H1 (cell line): Measurements from ENCODE around the gene MGMT. TPM values are rescaled to one million over a fixed set of nuclear protein-coding genes. Genes with fewer than 3 reads are reported as not detected.

Source experiments
- CTCF ChIA-PET: fragments of 300-600 bp; sonication (Branson Sonifier 250); formaldehyde crosslinking; loops from one replicate; lab custom pipeline; 2021; ENCODE audit not compliant: partially characterized antibody; lab: Charles Lee
- POLR2A ChIA-PET: fragments of 300-600 bp; sonication (Branson Sonifier 250); formaldehyde crosslinking; loops from one replicate; lab custom pipeline; 2021; ENCODE audit warnings: inconsistent platforms; ENCODE audit not compliant: partially characterized antibody; lab: Charles Lee
- DNase-seq, 2 experiments: peaks; one replicate each; pipeline versions ENCODE4 v3.0.0 to v3.0.0-alpha.2; 2010 to 2022; ENCODE audit warnings: low spot score in 2 of 2, low read depth in 1 of 2, mixed read lengths in 1 of 2
- FAIRE-seq: peaks from 2 replicates; lab custom pipeline; 2011; peaks lifted over from hg19 to GRCh38; lab: Jason Lieb, UNC
- H2AFZ ChIP-seq: 2 replicates; pipeline ENCODE4 v1.8.1; 2012; ENCODE audit warnings: low read length, inconsistent platforms
- H2AK5ac ChIP-seq: 2 replicates; pipeline ENCODE4 v1.6.1; 2013; ENCODE audit warnings: low read depth, low read length
- H2BK120ac ChIP-seq: replicated peaks from 2 replicates; pipeline ENCODE3; 2013; ENCODE audit warnings: low read depth, low read length, inconsistent platforms
- H2BK12ac ChIP-seq: 2 replicates; pipeline ENCODE4 v1.6.1; 2013; ENCODE audit warnings: low read depth, low read length
- H2BK15ac ChIP-seq: 2 replicates; pipeline ENCODE4 v1.6.1; 2013; ENCODE audit warnings: low read length
- H2BK20ac ChIP-seq: 2 replicates; pipeline ENCODE4 v1.6.1; 2013; ENCODE audit warnings: low read length
- H2BK5ac ChIP-seq: 2 replicates; pipeline ENCODE4 v1.6.1; 2013; ENCODE audit warnings: low read depth, low read length
- H3K14ac ChIP-seq: 2 replicates; pipeline ENCODE4 v1.6.1; 2013; ENCODE audit warnings: inconsistent platforms; ENCODE audit not compliant: insufficient read length
- H3K18ac ChIP-seq: 2 replicates; pipeline ENCODE4 v1.6.1; 2013; ENCODE audit warnings: low read length; ENCODE audit errors: extremely low read depth
- H3K23ac ChIP-seq: 2 replicates; pipeline ENCODE4 v1.6.1; 2013; ENCODE audit warnings: inconsistent platforms; ENCODE audit not compliant: insufficient read length
- H3K23me2 ChIP-seq: 2 replicates; pipeline ENCODE4 v1.6.1; 2013; ENCODE audit warnings: low read depth, low read length
- H3K27ac ChIP-seq: 2 replicates; pipeline ENCODE4 v1.6.1; 2011; ENCODE audit warnings: low read depth, low read length, inconsistent platforms
- H3K27me3 ChIP-seq, 4 experiments: replicated peaks in 1 of 4; 1 replicate in 1 of 4; 2 replicates in 3 of 4; pipeline versions ENCODE4 v1.6.1 to v1.8.1; 2011 to 2013; ENCODE audit warnings: low read length in 3 of 4, mild to moderate bottlenecking in 3 of 4, inconsistent platforms in 2 of 4, mixed read lengths in 2 of 4, moderate library complexity in 1 of 4; ENCODE audit not compliant: control insufficient read depth in 3 of 4, insufficient read depth in 3 of 4; ENCODE audit errors: extremely low read depth in 1 of 4
- H3K36me3 ChIP-seq, 4 experiments: 2 replicates each; pipeline versions ENCODE4 v1.6.1 to v1.8.1; 2011 to 2013; ENCODE audit warnings: mild to moderate bottlenecking in 4 of 4, low read length in 3 of 4, moderate library complexity in 2 of 4, control low read depth in 1 of 4, inconsistent platforms in 1 of 4; ENCODE audit not compliant: insufficient read depth in 4 of 4, control insufficient read depth in 2 of 4
- H3K4ac ChIP-seq: replicated peaks from 2 replicates; pipeline ENCODE3; 2013; ENCODE audit warnings: low read length, low read depth, mixed read lengths, inconsistent platforms; ENCODE audit not compliant: insufficient read length
- H3K4me1 ChIP-seq, 4 experiments: replicated peaks in 1 of 4; 1 replicate in 1 of 4; 2 replicates in 3 of 4; pipeline versions ENCODE4 v1.6.1 to v1.8.1; 2011 to 2013; ENCODE audit warnings: low read length in 3 of 4, inconsistent platforms in 2 of 4, mixed read lengths in 1 of 4; ENCODE audit not compliant: insufficient read depth in 4 of 4, control insufficient read depth in 3 of 4
- H3K4me2 ChIP-seq, 2 experiments: 2 replicates each; pipeline versions ENCODE4 v1.6.1 to v1.8.1; 2011 to 2013; ENCODE audit warnings: low read depth in 2 of 2, low read length in 2 of 2, control low read depth in 1 of 2, inconsistent platforms in 1 of 2, mild to moderate bottlenecking in 1 of 2; ENCODE audit not compliant: insufficient read depth in 1 of 2
- H3K4me3 ChIP-seq, 4 experiments: fragments of 200-600, 300-600 bp in 1 of 4; sonication (generic), shearing (Covaris generic), sonication (Bioruptor Twin) in 1 of 4; 2 replicates each; pipeline versions ENCODE4 v1.5.1 to v1.8.1; 2011 to 2016; ENCODE audit warnings: low read length in 4 of 4, low read depth in 3 of 4, control low read depth in 2 of 4, inconsistent platforms in 2 of 4, mild to moderate bottlenecking in 2 of 4, mixed read lengths in 1 of 4, moderate library complexity in 1 of 4; ENCODE audit not compliant: insufficient read depth in 2 of 4; ENCODE audit errors: extremely low read depth in 1 of 4
- H3K56ac ChIP-seq: replicated peaks from 2 replicates; pipeline ENCODE3; 2013; ENCODE audit warnings: low read depth, mild to moderate bottlenecking, mixed read lengths, low read length, inconsistent platforms; ENCODE audit not compliant: insufficient read length
- H3K79me1 ChIP-seq: 2 replicates; pipeline ENCODE4 v1.6.1; 2013; ENCODE audit warnings: low read depth, low read length, control low read depth
- H3K79me2 ChIP-seq, 2 experiments: 2 replicates each; pipeline versions ENCODE4 v1.6.1 to v1.8.1; 2012 to 2013; ENCODE audit warnings: low read length in 2 of 2, mild to moderate bottlenecking in 2 of 2, inconsistent platforms in 1 of 2; ENCODE audit not compliant: insufficient read depth in 2 of 2, control insufficient read depth in 1 of 2
- H3K9ac ChIP-seq, 4 experiments: replicated peaks in 1 of 4; 1 replicate in 1 of 4; 2 replicates in 3 of 4; pipeline versions ENCODE4 v1.6.1 to v1.8.1; 2011 to 2013; ENCODE audit warnings: low read depth in 3 of 4, low read length in 3 of 4, control low read depth in 2 of 4, mild to moderate bottlenecking in 2 of 4, moderate library complexity in 2 of 4, inconsistent platforms in 1 of 4; ENCODE audit errors: extremely low read depth in 1 of 4
- H3K9me3 ChIP-seq, 2 experiments: 2 replicates each; pipeline versions ENCODE4 v1.6.1 to v1.8.1; 2012 to 2013; ENCODE audit warnings: mild to moderate bottlenecking in 2 of 2, moderate library complexity in 2 of 2, control low read depth in 1 of 2, inconsistent platforms in 1 of 2, low read depth in 1 of 2, low read length in 1 of 2, mixed read lengths in 1 of 2; ENCODE audit not compliant: insufficient read depth in 2 of 2
- H4K20me1 ChIP-seq, 2 experiments: replicated peaks in 1 of 2; 2 replicates each; pipeline versions ENCODE3 to v1.8.1; 2011 to 2013; ENCODE audit warnings: inconsistent platforms in 2 of 2, low read length in 2 of 2, mild to moderate bottlenecking in 1 of 2; ENCODE audit not compliant: insufficient read depth in 2 of 2, control insufficient read depth in 1 of 2
- H4K5ac ChIP-seq: 2 replicates; pipeline ENCODE4 v1.6.1; 2013; ENCODE audit warnings: low read length, low read depth, mixed read lengths, inconsistent platforms; ENCODE audit not compliant: insufficient read length
- H4K8ac ChIP-seq: 2 replicates; pipeline ENCODE4 v1.8.0; 2013; ENCODE audit warnings: mild to moderate bottlenecking, moderate library complexity, low read length, inconsistent platforms; ENCODE audit not compliant: insufficient read depth; ENCODE audit errors: extremely low read depth
- H4K91ac ChIP-seq: replicated peaks from 2 replicates; pipeline ENCODE3; 2013; ENCODE audit warnings: low read length, mixed read lengths, inconsistent platforms; ENCODE audit not compliant: insufficient read length
- BACH1 ChIP-seq: IDR thresholded peaks from 2 replicates; pipeline ENCODE4 v1.6.1; 2012; ENCODE audit warnings: low read length, improper control_type of control experiment
- BCL11A ChIP-seq, 2 experiments: IDR thresholded peaks; one replicate each; pipeline ENCODE4 v1.6.1; 2011; ENCODE audit warnings: low read depth in 2 of 2, low read length in 2 of 2, mild to moderate bottlenecking in 2 of 2
- BRCA1 ChIP-seq: IDR thresholded peaks from 2 replicates; pipeline ENCODE4 v1.6.1; 2012; ENCODE audit warnings: low read depth, low read length, improper control_type of control experiment
- CHD2 ChIP-seq: IDR thresholded peaks from 2 replicates; pipeline ENCODE4 v1.6.1; 2012; ENCODE audit warnings: low read length, improper control_type of control experiment
- GABPA ChIP-seq: IDR thresholded peaks from 2 replicates; pipeline ENCODE4 v1.6.1; 2011; ENCODE audit warnings: mild to moderate bottlenecking, low read length, moderate library complexity, borderline replicate concordance; ENCODE audit not compliant: insufficient read depth
- SP1 ChIP-seq: IDR thresholded peaks from 2 replicates; pipeline ENCODE4 v1.6.1; 2011; ENCODE audit warnings: low read depth, low read length
- SP2 ChIP-seq: IDR thresholded peaks from 2 replicates; pipeline ENCODE4 v1.6.1; 2012; ENCODE audit warnings: mild to moderate bottlenecking, low read length, inconsistent platforms
- YY1 ChIP-seq: IDR thresholded peaks from 2 replicates; pipeline ENCODE4 v1.6.1; 2011; ENCODE audit warnings: low read depth, mild to moderate bottlenecking, low read length
- ZNF274 ChIP-seq: IDR thresholded peaks from 2 replicates; pipeline ENCODE4 v1.7.0; 2012; ENCODE audit warnings: low read length, borderline replicate concordance; ENCODE audit errors: extremely low read depth
- WGBS, 2 experiments: shearing (Covaris generic) in 1 of 2; methylation state at CpG; one replicate each; pipeline versions ENCODE4 v1.1.6 to v1.1.7; 2013 to 2015; ENCODE audit warnings: low lambda C conversion rate in 2 of 2, mixed read lengths in 2 of 2, inconsistent platforms in 1 of 2, low coverage in 1 of 2, missing lambda C conversion rate in 1 of 2; ENCODE audit not compliant: insufficient replicate concordance in 2 of 2, insufficient coverage in 1 of 2, insufficient read length in 1 of 2; ENCODE audit errors: extremely low coverage in 1 of 2, missing lambda C conversion rate in 1 of 2; 5-methylcytosine and 5-hydroxymethylcytosine counted together
- polyA plus RNA-seq, 7 experiments: library from polyadenylated mRNA; depleted of rRNA in 3 of 7; stranded (reverse) in 5 of 7; unstranded in 2 of 7; fragments of >200 nt in 5 of 7; fragments of 200-250 nt in 2 of 7; gene quantifications; 1 replicate in 5 of 7; 2 replicates in 1 of 7; 4 replicates in 1 of 7; pipeline versions ENCODE4 v1.2.1 to v1.2.3, GENCODE V29; 2011 to 2013; ENCODE audit warnings: missing spikeins in 2 of 7, mixed read lengths in 2 of 7
- total RNA-seq: library from RNA; stranded (reverse); fragmentation: NEBNext Ultra II Directional; extraction: Animal tissue kit (Norgen Biotek cat#: 25700); gene quantifications from 2 replicates; pipeline ENCODE4 v1.2.1, GENCODE V29; 2021

Gene MGMT
- total and polyA plus RNA-seq, 2 of the 8 experiments (the other 6 are each of a cell fraction or from before 2014, with no cell fraction given): 9.9 to 10.7 TPM

DNA sequence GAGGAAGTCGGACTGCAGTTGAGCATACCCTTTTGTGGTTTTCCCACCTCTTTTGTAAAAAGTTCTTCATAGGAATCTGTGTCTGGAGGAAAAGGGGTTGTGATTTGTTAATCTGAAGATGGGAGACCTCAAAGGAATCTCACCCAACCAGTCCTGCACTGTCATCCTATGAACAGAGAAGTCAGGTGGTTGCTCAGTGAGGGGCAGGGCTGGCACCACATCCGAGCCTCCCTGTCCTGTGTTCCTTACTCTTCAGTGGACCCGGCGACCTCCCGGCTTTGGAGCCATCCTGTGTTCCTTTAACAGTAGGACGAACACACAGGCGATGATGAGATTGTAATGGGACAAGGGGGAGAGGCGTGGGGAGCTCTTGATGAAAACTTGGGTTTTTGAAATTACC is 2.8 kb upstream of the MGMT start:
- Histone ChIP-seq H3K4me2 (no peak overlapping the region; a peak in 1 of 4 replicates), H2BK5ac (no peak overlapping the region), H3K4ac (no peak overlapping the region), H3K9ac (no peak overlapping the region), H3K27me3 (peaks cover 0 to 12% (median 5%) of the 10 kb centered on the region in 4 experiments; a peak in 4 of 7 replicates), H3K4me1 (peaks cover 0 to 8% (median 5%) of the 10 kb centered on the region in 4 experiments; a peak in 6 of 7 replicates), H2BK15ac (no peak overlapping the region), H3K56ac (no peak overlapping the region), H3K23ac (no peak overlapping the region), H4K20me1 (no peaks in the 10 kb centered on the region), H3K27ac (no peak overlapping the region), H2BK12ac (peak overlapping the region; percentile 29; the same call in 1 of the 2 replicates), H4K5ac (no peak overlapping the region), H3K4me3 (no peak overlapping the region), H4K91ac (no peak overlapping the region), H3K79me2 (no peaks in the 10 kb centered on the region), H3K18ac (no peak overlapping the region), H3K14ac (no peak overlapping the region), H3K36me3 (no peaks in the 10 kb centered on the region), H3K9me3 (peaks cover 0 to 2% of the 10 kb centered on the region in 2 experiments; a peak in 1 of 4 replicates), H3K23me2 (no peaks in the 10 kb centered on the region; the same call in 1 of the 2 replicates), H2AFZ (no peak overlapping the region), H3K79me1 (no peaks in the 10 kb centered on the region; the same call in 1 of the 2 replicates), H2AK5ac (no peak overlapping the region), H2BK120ac (no peak overlapping the region), H2BK20ac (no peak overlapping the region), H4K8ac (no peak overlapping the region)
- ChIA-PET CTCF (interaction anchor here (0.6 to 1.1 kb wide), 3 partner anchors 103 to 1065 kb away, joined by 3 to 4 read pairs (median 3); no protein-coding TSS in a partner anchor), POLR2A (no interaction called here)
- FAIRE-seq (no peak), DNase-seq (no peak)
- TF ChIP-seq ZNF274 (no peak), BRCA1 (no peak), SP1 (0 out of 2 replicates have a peak, but pooled peaks have one; percentile 33), YY1 (no peak), BCL11A (IDR thresholded peaks at IDR 0.05; ENCODE audit: low read depth in 2 of 2, low read length in 2 of 2) (no peak), SP2 (no peak), CHD2 (no peak), BACH1 (no peak), GABPA (no peak)
- 84% methylated on average over 8 of the region's 8 CpGs; no CpG with 5 or more reads in 1 of the 2 experiments for WGBS, 2 experiments
